A549 treated with AZD9567 at 1 μM for 4 hours (cell line): ENCODE data around the gene ZNF573. TPM values are rescaled to one million over a fixed set of nuclear protein-coding genes. Genes with fewer than 3 reads are reported as not detected.

Experiments used
- total RNA-seq: library from RNA; stranded (reverse); fragments of 200-300 nt; extraction: Qiagen RNA extraction; gene quantifications from 5 replicates; pipeline ENCODE4 v1.2.3, GENCODE V29; 2022; ENCODE audit not compliant: insufficient read depth

ZNF573 gene
- 1.3 to 2.1 TPM (median 2.0 TPM) in 5 replicates for total RNA-seq

GRCh38 chr19:37779127-37780005, at the start of gene ZNF573:
Gene ZNF573, minus strand, starts transcription at chr19:37779586. Its CDS starts 5,857 bp downstream, at chr19:37773729.

DNA sequence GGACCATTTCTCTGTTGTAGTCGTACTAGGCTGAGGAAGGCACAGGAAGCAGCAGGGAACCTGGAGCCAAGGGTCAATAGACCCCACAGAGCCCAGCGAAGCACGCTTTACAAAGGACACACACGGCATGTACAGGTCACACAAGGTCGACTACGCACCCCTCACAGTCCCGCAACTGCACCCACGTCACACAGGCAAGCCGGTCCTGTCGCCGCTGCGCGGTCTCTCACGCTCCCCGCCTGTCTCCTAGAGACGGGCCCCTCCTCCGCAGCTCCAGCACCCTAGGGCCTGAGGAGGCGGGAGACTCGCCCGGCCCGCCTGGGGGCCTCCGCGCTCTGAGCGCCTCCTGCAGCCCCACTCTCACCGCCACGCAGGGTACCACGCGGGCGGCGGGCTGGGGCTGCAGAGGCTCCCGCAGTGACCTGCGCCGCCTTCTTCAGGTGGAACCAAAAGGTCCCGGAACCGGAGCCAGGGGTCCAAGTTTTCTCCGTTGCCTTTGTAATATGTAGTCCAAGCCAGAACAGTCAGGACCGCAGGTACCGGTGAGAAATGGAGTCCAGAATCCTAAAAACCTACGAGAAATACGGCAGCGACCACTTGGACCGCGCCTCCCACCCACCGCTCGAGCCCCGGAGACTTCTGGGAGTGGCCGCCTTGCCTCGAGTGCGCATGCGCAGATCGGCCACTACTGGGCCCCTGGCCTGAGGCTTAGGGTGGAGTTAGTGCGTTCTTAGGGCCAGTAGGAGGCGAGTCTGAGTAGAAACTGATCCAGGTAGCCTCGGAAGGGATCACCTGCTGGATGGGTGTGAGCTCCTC, 60.1 kb downstream of the ZNF573 start, which contains the start of gene ZNF607:
ZNF607 (minus strand) TSS at position 651 of the 816 bp plus-strand sequence. CDS start 8,143 bp downstream, outside the sequence.

Other genes with a start within 250 kb of the ZNF573 start
- 0.75 to 1.2 TPM (median 0.88 TPM) in 5 replicates for gene ZNF571, start 184.8 kb downstream of the ZNF573 start, total RNA-seq
- gene ZNF540, start 184.7 kb downstream of the ZNF573 start, total RNA-seq, result 0.05 to 0.14 TPM (median 0.10 TPM) in 3 of 5 replicates, not detected in the others
- 7.0 to 8.9 TPM (median 8.3 TPM) in 5 replicates for gene ZFP30, start 124.1 kb downstream of the ZNF573 start, total RNA-seq
- 4.5 to 8.4 TPM (median 6.0 TPM) in 5 replicates for gene ZNF607, start 59.8 kb downstream of the ZNF573 start, total RNA-seq
- not detected in 5 replicates for gene WDR87, start 127.0 kb upstream of the ZNF573 start, total RNA-seq
- gene SIPA1L3, start 127.6 kb upstream of the ZNF573 start, total RNA-seq, result 23.9 to 36.8 TPM (median 34.3 TPM) in 5 replicates